GM18870 (cell line): ENCODE results near the gene PDXP.
"Not testable (repeated sequence)": the region's sequence is repeated elsewhere in the genome, so short reads cannot be mapped to it uniquely, and the experiment has no call there.

Experiments used
- ATAC-seq: cut with Tn5 transposase; IDR thresholded peaks from one replicate; pipeline ENCODE4 v1.9.1; 2021; ENCODE audit warnings: moderate library complexity; ENCODE audit not compliant: unreplicated experiment

PDXP gene

DNA sequence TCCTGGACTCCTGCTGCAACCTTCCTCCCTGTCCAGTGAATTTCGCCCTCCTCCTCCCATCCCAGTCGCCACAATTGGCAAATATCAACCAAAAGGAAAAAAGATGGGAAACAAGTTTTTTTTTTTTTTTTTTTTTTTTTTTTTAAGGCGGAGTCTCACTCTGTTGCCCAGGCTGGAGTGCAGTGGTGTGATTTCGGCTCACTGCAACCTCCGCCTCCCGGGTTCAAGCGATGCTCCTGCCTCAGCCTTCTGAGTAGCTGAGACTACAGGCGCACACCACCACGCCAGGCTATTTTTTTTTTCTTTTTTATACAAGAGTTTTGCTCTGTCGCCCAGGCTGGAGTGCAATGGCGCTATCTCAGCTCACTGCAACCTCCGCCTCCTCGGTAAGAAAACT is 37.7 kb downstream of the PDXP start:
- not testable (repeated sequence) for ATAC-seq

- ATAC-seq: peak; percentile 48
These were observed 38.4 kb downstream of the PDXP start, which contains the start of gene TRIOBP for GRCh38 chr22:37696657-37697537. TRIOBP (plus strand) TSS chr22:37697048; CDS start chr22:37701366, 4,318 bp downstream.

DNA sequence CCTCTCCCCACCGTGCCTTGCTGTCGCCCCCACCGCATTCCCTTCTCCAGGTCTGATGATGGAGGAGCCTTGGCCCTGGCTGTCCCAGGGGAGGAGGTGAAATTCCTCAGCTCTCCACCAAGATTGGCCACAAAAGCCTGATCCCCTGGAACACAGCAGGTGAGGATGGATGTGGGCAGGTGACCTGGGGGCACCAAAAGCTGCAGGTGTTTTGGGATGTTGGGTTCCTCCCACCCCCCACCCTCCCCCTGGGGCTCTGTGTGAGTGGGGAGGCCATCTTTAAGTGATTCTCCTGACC is 39.0 kb downstream of the PDXP start:
- ATAC-seq: no peak

DNA sequence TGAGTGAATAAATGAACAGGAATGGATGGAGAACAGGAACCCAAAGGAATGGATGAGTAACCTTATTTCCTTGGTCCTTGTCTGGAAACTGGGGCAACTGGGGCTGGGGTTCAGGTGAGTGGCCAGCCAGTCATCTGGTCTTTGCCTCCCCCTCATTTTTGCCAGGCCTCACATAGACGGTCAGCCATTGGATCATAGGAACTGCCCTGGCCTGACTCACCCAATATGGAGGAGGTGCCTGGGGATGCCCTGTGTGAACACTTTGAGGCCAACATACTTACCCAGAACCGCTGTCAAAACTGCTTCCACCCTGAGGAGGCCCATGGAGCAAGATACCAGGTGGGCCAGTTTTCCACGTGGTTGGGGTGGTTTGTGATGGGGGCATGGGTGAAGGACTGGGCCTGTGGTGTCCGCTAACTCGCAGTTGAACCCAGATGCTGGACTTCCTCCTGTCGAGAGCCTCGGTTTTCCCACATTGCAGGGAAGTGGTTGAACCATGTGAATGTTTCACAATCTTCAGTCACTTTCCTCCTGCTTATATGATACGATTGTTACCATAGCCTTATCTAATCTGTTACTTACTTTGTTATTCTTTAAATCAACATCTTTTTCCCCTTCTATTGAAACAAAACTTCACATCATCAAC is 42.7 kb downstream of the PDXP start:
- ATAC-seq: no peak

DNA sequence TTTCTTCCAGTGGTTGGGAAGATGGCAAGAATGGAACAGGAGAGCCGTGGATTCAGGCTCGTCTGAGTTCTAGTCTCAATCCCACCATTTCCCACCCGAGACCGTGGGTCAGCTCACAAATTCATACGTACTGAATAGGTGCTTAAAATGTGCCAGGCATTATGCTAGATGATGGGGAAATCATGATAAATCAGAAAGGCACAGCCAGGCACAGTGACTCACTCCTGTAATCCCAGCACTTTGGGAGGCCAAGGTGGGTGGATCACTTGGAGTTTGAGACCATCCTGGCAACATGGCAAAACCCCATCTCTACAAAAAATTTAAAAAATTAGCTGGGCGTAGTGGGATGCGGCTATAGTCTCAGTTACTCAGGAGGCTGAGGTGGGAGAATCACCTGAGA is 45.4 kb downstream of the PDXP start:
- no peak for ATAC-seq

GRCh38 chr22:37704645-37705044 is 46.1 kb downstream of the PDXP start:
- ATAC-seq: no peak

DNA sequence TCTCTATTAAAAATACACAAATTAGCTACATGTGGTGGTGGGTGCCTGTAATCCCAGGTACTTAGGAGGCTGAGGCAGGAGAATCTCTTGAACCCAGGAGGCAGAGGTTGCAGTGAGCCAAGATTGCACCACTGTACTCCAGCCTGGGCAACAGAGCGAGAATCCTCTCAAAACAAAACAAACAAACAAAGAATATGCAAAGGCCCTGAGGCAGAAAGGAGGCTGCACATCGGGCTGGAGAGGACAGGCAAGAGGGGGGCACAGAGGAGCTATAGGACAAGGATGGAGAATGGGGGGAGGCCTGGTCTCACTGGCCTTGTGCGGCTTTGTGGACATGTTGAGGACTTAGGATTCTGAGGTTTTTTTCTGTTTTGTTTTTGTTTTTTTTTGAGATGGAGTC is 46.7 kb downstream of the PDXP start:
- ATAC-seq: no peak

GRCh38 chr22:37708580-37709444 is 50.3 kb downstream of the PDXP start:
- ATAC-seq: no peak

GRCh38 chr22:37709445-37709765 is 50.9 kb downstream of the PDXP start:
- ATAC-seq: no peak

- no peak for ATAC-seq
These were observed 52.2 kb downstream of the PDXP start for GRCh38 chr22:37710675-37711074.

- no peak for ATAC-seq
These were observed 53.0 kb downstream of the PDXP start for GRCh38 chr22:37711490-37711889.

GRCh38 chr22:37713761-37714160 is 55.2 kb downstream of the PDXP start:
- ATAC-seq: no peak

DNA sequence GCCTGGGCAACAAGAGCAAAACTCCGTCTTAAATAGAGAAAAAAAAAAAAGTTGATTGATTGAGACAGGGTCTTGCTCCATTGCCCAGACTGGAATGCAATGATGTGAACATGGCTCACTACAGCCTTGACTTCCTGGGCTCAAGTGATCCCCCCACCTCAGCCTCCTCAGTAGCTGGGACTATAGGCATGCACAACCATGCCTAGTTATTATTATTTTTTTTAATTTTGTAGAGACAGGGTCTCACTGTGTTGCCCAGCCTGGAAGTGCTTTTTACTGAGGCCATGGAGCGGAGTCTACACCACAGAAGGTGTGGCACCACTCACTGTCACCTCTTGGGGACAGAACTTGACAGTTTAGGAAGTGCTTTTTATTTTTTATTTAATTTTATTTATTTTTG is 56.1 kb downstream of the PDXP start:
- no peak for ATAC-seq

DNA sequence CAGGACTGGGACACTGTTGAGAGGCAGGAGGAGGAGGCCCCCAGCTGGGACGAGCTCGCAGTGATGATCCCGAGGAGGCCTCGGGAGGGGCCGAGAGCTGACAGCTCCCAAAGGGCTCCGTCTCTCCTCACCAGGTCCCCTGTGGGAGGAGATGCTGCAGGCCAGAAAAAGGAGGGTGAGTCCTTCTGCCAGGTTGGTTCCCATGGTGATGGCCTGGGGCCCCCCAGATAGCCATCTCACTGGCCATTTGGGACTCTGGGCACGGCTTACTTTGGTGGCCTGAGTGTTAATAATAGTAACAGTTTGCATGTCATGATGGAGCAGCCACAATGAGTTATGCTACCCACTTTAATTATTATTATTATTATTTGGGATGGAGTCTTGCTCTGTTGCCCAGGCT is 57.2 kb downstream of the PDXP start:
- ATAC-seq: no peak
